IMR-90 (cell line): Measurements from ENCODE around the gene MTREX. TPM values are rescaled to one million over a fixed set of nuclear protein-coding genes. Genes with fewer than 3 reads are reported as not detected.

ENCODE experiments used
- ATAC-seq: fragments of 200-7000 bp; cut with Tn5 transposase; 2 replicates; pipeline ENCODE4 v1.9.1; 2020; ENCODE audit warnings: low read depth, mild to moderate bottlenecking, moderate library complexity
- BruUV-seq: library from RNA; stranded (reverse); fragments of 400-500 nt; replicated peaks from 2 replicates; lab custom pipeline; 2021; lab: Mats Ljungman, UMichigan
- CTCF ChIA-PET: fragments of 300-600 bp; formaldehyde crosslinking; extraction: SDS; loops from one replicate; lab custom pipeline; 2021; ENCODE audit warnings: antibody characterized with exemption; lab: Yijun Ruan, JAX
- POLR2A ChIA-PET: fragments of 300-600 bp; sonication (Branson Sonifier 250); formaldehyde crosslinking; loops from one replicate; lab custom pipeline; 2022; ENCODE audit warnings: antibody characterized with exemption; ENCODE audit not compliant: unreplicated experiment; lab: Charles Lee
- DNase-seq: peaks from one replicate; pipeline ENCODE4 v3.0.0; 2013
- H2AFZ ChIP-seq: replicated peaks from 2 replicates; pipeline ENCODE3; 2013; ENCODE audit warnings: low read length, mild to moderate bottlenecking; ENCODE audit not compliant: poor library complexity
- H2AK5ac ChIP-seq: 2 replicates; pipeline ENCODE4 v1.6.1; 2013; ENCODE audit warnings: low read depth, low read length, inconsistent platforms
- H2AK9ac ChIP-seq: replicated peaks from 2 replicates; pipeline ENCODE3; 2013; ENCODE audit warnings: mild to moderate bottlenecking, low read depth, low read length, moderate library complexity; ENCODE audit not compliant: poor library complexity
- H2BK120ac ChIP-seq: 2 replicates; pipeline ENCODE4 v1.6.1; 2013; ENCODE audit warnings: low read depth, low read length, inconsistent platforms
- H2BK15ac ChIP-seq: 3 replicates; pipeline ENCODE4 v1.6.1; 2013; ENCODE audit warnings: low read depth, low read length, inconsistent platforms
- H2BK20ac ChIP-seq: 2 replicates; pipeline ENCODE4 v1.6.1; 2013; ENCODE audit warnings: low read depth, mild to moderate bottlenecking, inconsistent platforms, low read length, moderate library complexity
- H2BK5ac ChIP-seq: 2 replicates; pipeline ENCODE4 v1.6.1; 2013; ENCODE audit warnings: mild to moderate bottlenecking, low read depth, low read length, inconsistent platforms; ENCODE audit not compliant: poor library complexity, severe bottlenecking
- H3K14ac ChIP-seq: replicated peaks from 2 replicates; pipeline ENCODE4 v1.6.1; 2013; ENCODE audit warnings: low read depth, low read length, inconsistent platforms
- H3K18ac ChIP-seq: 2 replicates; pipeline ENCODE4 v1.6.1; 2013; ENCODE audit warnings: low read depth, low read length, control low read depth
- H3K23ac ChIP-seq: 2 replicates; pipeline ENCODE4 v1.6.1; 2013; ENCODE audit warnings: low read depth, low read length, inconsistent platforms
- H3K27ac ChIP-seq: 2 replicates; pipeline ENCODE4 v1.5.1; 2013; ENCODE audit warnings: mild to moderate bottlenecking, control low read depth, low read length; ENCODE audit not compliant: insufficient read depth
- H3K27me3 ChIP-seq: 2 replicates; pipeline ENCODE4 v1.6.1; 2013; ENCODE audit warnings: low read length; ENCODE audit not compliant: control insufficient read depth, insufficient read depth
- H3K36me3 ChIP-seq: 2 replicates; pipeline ENCODE4 v1.6.1; 2013; ENCODE audit warnings: low read length, mixed read lengths; ENCODE audit not compliant: control insufficient read depth, insufficient read depth
- H3K4ac ChIP-seq: 2 replicates; pipeline ENCODE4 v1.6.1; 2013; ENCODE audit warnings: low read depth, low read length, inconsistent platforms
- H3K4me1 ChIP-seq: 2 replicates; pipeline ENCODE4 v1.6.1; 2013; ENCODE audit warnings: low read length, mixed read lengths; ENCODE audit not compliant: control insufficient read depth, insufficient read depth
- H3K4me2 ChIP-seq: 2 replicates; pipeline ENCODE4 v1.6.1; 2013; ENCODE audit warnings: low read depth, mild to moderate bottlenecking, control low read depth, low read length, moderate library complexity
- H3K4me3 ChIP-seq: 2 replicates; pipeline ENCODE4 v1.5.1; 2013; ENCODE audit warnings: low read depth, mild to moderate bottlenecking, control low read depth, low read length, moderate library complexity; ENCODE audit not compliant: insufficient read depth
- H3K56ac ChIP-seq: 2 replicates; pipeline ENCODE4 v1.6.1; 2013; ENCODE audit warnings: low read length, inconsistent platforms; ENCODE audit not compliant: insufficient read depth; ENCODE audit errors: extremely low read depth
- H3K79me1 ChIP-seq, 2 experiments: 2 replicates each; pipeline ENCODE4 v1.6.1; 2013; ENCODE audit warnings: low read length in 2 of 2, inconsistent platforms in 1 of 2, low read depth in 1 of 2
- H3K9ac ChIP-seq: 2 replicates; pipeline ENCODE4 v1.6.1; 2013; ENCODE audit warnings: low read depth, low read length, control low read depth
- H3K9me1 ChIP-seq: 2 replicates; pipeline ENCODE4 v1.6.1; 2013; ENCODE audit warnings: low read length, inconsistent platforms; ENCODE audit not compliant: insufficient read depth
- H3K9me3 ChIP-seq: 2 replicates; pipeline ENCODE4 v1.6.1; 2013; ENCODE audit warnings: low read length; ENCODE audit not compliant: control insufficient read depth, insufficient read depth
- H4K20me1 ChIP-seq: 2 replicates; pipeline ENCODE4 v1.6.1; 2013; ENCODE audit warnings: low read length, inconsistent platforms; ENCODE audit not compliant: insufficient read depth
- H4K5ac ChIP-seq: 2 replicates; pipeline ENCODE4 v1.6.1; 2013; ENCODE audit warnings: mild to moderate bottlenecking, low read depth, low read length, control low read depth
- H4K8ac ChIP-seq, 2 experiments: 2 replicates each; pipeline ENCODE4 v1.6.1; 2013; ENCODE audit warnings: low read depth in 2 of 2, low read length in 2 of 2, control low read depth in 1 of 2, inconsistent platforms in 1 of 2
- H4K91ac ChIP-seq: 2 replicates; pipeline ENCODE4 v1.6.1; 2013; ENCODE audit warnings: low read depth, low read length, inconsistent platforms; ENCODE audit not compliant: insufficient read depth
- CEBPB ChIP-seq: IDR thresholded peaks from 2 replicates; pipeline ENCODE4 v1.6.1; 2012; ENCODE audit warnings: low read depth, low read length, improper control_type of control experiment
- WGBS, 2 experiments: methylation state at CpG; one replicate each; pipeline versions ENCODE4 v1.1.5 to v1.1.7; 2013; ENCODE audit warnings: missing lambda C conversion rate in 2 of 2; ENCODE audit not compliant: insufficient read length in 1 of 2; ENCODE audit errors: extremely low coverage in 2 of 2; 5-methylcytosine and 5-hydroxymethylcytosine counted together
- dilution Hi-C: fragments of 300-500 bp; cut with HindIII; formaldehyde crosslinking; loops from one replicate; pipeline ENCODE4 v1.14.3; 2018; ENCODE audit warnings: low sequenced_read_pairs; ENCODE audit not compliant: unreplicated experiment
- in situ Hi-C: fragments of 300-500 bp; cut with MboI; formaldehyde crosslinking; loops from 3 replicates; pipeline ENCODE4 v1.14.3; 2019; ENCODE audit warnings: low sequenced_read_pairs, inconsistent platforms, mixed read lengths
- intact Hi-C: fragments of 100-400 bp; cut with micrococcal nuclease; formaldehyde crosslinking; loops from 2 replicates; pipeline ENCODE4 v1.10.0; 2022
- polyA plus RNA-seq, 3 experiments: library from polyadenylated mRNA; depleted of rRNA; stranded (reverse); fragments of >200 nt; gene quantifications; 2 replicates each; pipeline ENCODE4 v1.2.3, GENCODE V29; 2012; ENCODE audit warnings: low replicate concordance in 1 of 3
- total RNA-seq: library from RNA; depleted of rRNA; stranded (reverse); fragments of >200 nt; gene quantifications from 2 replicates; pipeline ENCODE4 v1.2.3, GENCODE V29; 2012
- TF ChIP-seq, protein P1 (sequence below): fragments of 150-350 bp; IDR thresholded peaks from 2 replicates; pipeline ENCODE4 v1.6.1; 2017; ENCODE audit warnings: mild to moderate bottlenecking, antibody characterized with exemption, low read length, low read depth

The MTREX gene
- total and polyA plus RNA-seq, 2 of the 4 experiments (the other 2 are of a cell fraction): 22.1 to 33.2 TPM

DNA sequence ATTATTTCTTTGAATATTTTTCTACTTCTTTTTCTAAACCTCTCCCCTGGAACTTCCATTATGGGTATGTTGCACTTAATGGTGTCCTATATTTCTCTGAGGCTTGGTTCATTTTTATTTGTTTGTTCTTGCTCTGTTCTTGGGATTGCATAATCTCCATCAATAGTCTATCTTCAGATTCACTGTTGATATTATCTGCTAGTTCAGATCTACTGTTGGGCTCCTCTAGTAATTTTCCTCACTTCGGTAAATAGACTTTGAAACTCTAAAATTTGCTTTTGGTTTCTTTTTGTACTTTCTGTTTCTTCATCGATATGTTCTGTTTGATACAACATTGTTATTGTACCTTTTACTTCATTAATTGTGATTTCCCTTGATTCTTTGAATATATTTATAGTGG lies 76.3 kb downstream of the MTREX start:
- Histone ChIP-seq H4K5ac (no peak overlapping the region), H2AFZ (no peak overlapping the region), H3K9ac (no peak overlapping the region), H3K27ac (no peak overlapping the region), H2AK5ac (no peak overlapping the region), H3K36me3 (peaks cover 14% of the 10 kb centered on the region), H2BK5ac (no peak overlapping the region), H3K4me1 (no peaks in the 10 kb centered on the region), H4K20me1 (no peaks in the 10 kb centered on the region), H3K4me2 (no peak overlapping the region), H2BK120ac (no peak overlapping the region), H3K18ac (no peak overlapping the region), H2BK15ac (no peak overlapping the region), H3K14ac (no peak overlapping the region), H2BK20ac (no peak overlapping the region), H3K56ac (no peak overlapping the region), H2AK9ac (no peak overlapping the region), H3K4ac (no peak overlapping the region), H4K91ac (no peak overlapping the region), H3K9me3 (peaks cover 6% of the 10 kb centered on the region), H3K23ac (no peak overlapping the region), H3K9me1 (no peaks in the 10 kb centered on the region), H3K79me1 (peaks cover 5 to 13% of the 10 kb centered on the region in 2 experiments; a peak in 2 of 4 replicates), H3K4me3 (no peak overlapping the region), H4K8ac (no peak overlapping the region), H3K27me3 (no peaks in the 10 kb centered on the region)
- intact Hi-C loops (no loop called here), dilution Hi-C loops (no loop called here), in situ Hi-C loops (no loop called here)
- TF ChIP-seq, protein P1, sequence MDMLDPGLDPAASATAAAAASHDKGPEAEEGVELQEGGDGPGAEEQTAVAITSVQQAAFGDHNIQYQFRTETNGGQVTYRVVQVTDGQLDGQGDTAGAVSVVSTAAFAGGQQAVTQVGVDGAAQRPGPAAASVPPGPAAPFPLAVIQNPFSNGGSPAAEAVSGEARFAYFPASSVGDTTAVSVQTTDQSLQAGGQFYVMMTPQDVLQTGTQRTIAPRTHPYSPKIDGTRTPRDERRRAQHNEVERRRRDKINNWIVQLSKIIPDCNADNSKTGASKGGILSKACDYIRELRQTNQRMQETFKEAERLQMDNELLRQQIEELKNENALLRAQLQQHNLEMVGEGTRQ: no peak
- peak; percentile 51; the same call in 1 of the 2 replicates for TF ChIP-seq CEBPB
- POLR2A ChIA-PET: no interaction called here
- no TSS peak for BruUV-seq
- ATAC-seq: no peak
- WGBS, 2 experiments: no CpG with 5 or more reads among the region's 2 CpGs
- DNase-seq: no peak
- CTCF ChIA-PET: no interaction called here
